HepG2 (cell line): ENCODE results near the gene RNASE4. TPM values are rescaled to one million over a fixed set of nuclear protein-coding genes. Genes with fewer than 3 reads are reported as not detected.
A peak's percentile ranks its signal among the peaks of the same experiment; 100 is the strongest.

Source experiments
- ATAC-seq: fragments of 200-7000 bp; cut with Tn5 transposase; 3 replicates; pipeline ENCODE4 v1.9.1; 2020; ENCODE audit warnings: mild to moderate bottlenecking, moderate library complexity
- BruUV-seq: library from RNA; stranded (reverse); fragments of 400-500 nt; replicated peaks from 2 replicates; lab custom pipeline; 2021; lab: Mats Ljungman, UMichigan
- CTCF ChIA-PET: fragments of 300-600 bp; formaldehyde crosslinking; extraction: SDS; loops from one replicate; lab custom pipeline; 2021; ENCODE audit warnings: low total read pairs, inconsistent platforms, low intra/inter-chr PET ratio; lab: Yijun Ruan, JAX
- POLR2A ChIA-PET: fragments of 350-600 bp; sonication (Branson Sonifier 250); formaldehyde crosslinking; loops from one replicate; lab custom pipeline; 2020; ENCODE audit warnings: antibody characterized with exemption, inconsistent platforms; lab: Yijun Ruan, JAX
- DNase-seq: peaks from one replicate; pipeline ENCODE4 v3.0.0-alpha.2; 2015; ENCODE audit warnings: low spot score
- FAIRE-seq: peaks from 3 replicates; lab custom pipeline; 2011; peaks lifted over from hg19 to GRCh38; lab: Jason Lieb, UNC
- H2AFZ ChIP-seq: one replicate; pipeline ENCODE4 v1.6.1; 2011; ENCODE audit warnings: low read length, inconsistent platforms
- H3K27ac ChIP-seq: fragments of 300-600 bp; 3 replicates; pipeline ENCODE4 v1.8.0; 2011; ENCODE audit warnings: mixed run types, mild to moderate bottlenecking, mixed read lengths, low read length, inconsistent platforms; ENCODE audit not compliant: insufficient read depth; ENCODE audit errors: extremely low read length
- H3K27me3 ChIP-seq, 2 experiments: fragments of 200-600 bp in 1 of 2; 2 replicates in 1 of 2; 3 replicates in 1 of 2; pipeline versions ENCODE4 v1.6.0 to v1.8.0; 2011; ENCODE audit warnings: low read length in 2 of 2, mild to moderate bottlenecking in 2 of 2, moderate library complexity in 2 of 2, inconsistent platforms in 1 of 2; ENCODE audit not compliant: insufficient read depth in 2 of 2, control insufficient read depth in 1 of 2
- H3K36me3 ChIP-seq, 2 experiments: fragments of 200-600 bp in 1 of 2; replicated peaks in 1 of 2; 2 replicates in 1 of 2; 3 replicates in 1 of 2; pipeline versions ENCODE4 v1.5.1 to v1.8.0; 2011; ENCODE audit warnings: low read length in 2 of 2, inconsistent platforms in 1 of 2; ENCODE audit not compliant: insufficient read depth in 2 of 2, control insufficient read depth in 1 of 2
- H3K4me1 ChIP-seq: 2 replicates; pipeline ENCODE4 v1.5.1; 2012; ENCODE audit warnings: low read length, inconsistent platforms; ENCODE audit not compliant: insufficient read depth
- H3K4me2 ChIP-seq: 2 replicates; pipeline ENCODE4 v1.6.0; 2011; ENCODE audit warnings: low read depth, low read length, inconsistent platforms
- H3K4me3 ChIP-seq, 3 experiments: fragments of 200-600 bp in 1 of 3; sonication (generic), shearing (Covaris generic) in 1 of 3; replicated peaks in 1 of 3; 2 replicates each; pipeline ENCODE4 v1.5.1; 2011 to 2016; ENCODE audit warnings: low read length in 3 of 3, inconsistent platforms in 2 of 3, low read depth in 2 of 3, mild to moderate bottlenecking in 2 of 3, control low read depth in 1 of 3, mixed read lengths in 1 of 3; ENCODE audit not compliant: insufficient read depth in 1 of 3
- H3K79me2 ChIP-seq: one replicate; pipeline ENCODE4 v1.6.1; 2011; ENCODE audit warnings: low read length, inconsistent platforms; ENCODE audit not compliant: insufficient read depth
- H3K9ac ChIP-seq: 2 replicates; pipeline ENCODE4 v1.6.0; 2011; ENCODE audit warnings: mild to moderate bottlenecking, low read depth, low read length, inconsistent platforms; ENCODE audit not compliant: insufficient read depth
- H3K9me3 ChIP-seq: 2 replicates; pipeline ENCODE4 v1.5.1; 2012; ENCODE audit warnings: mild to moderate bottlenecking, low read length
- H4K20me1 ChIP-seq: 2 replicates; pipeline ENCODE4 v1.6.0; 2011; ENCODE audit warnings: inconsistent platforms, mild to moderate bottlenecking, low read length, moderate library complexity; ENCODE audit not compliant: insufficient read depth
- AFF4 ChIP-seq: sonication (generic); formaldehyde crosslinking; IDR thresholded peaks from 2 replicates; pipeline ENCODE4 v1.4.0; 2020; ENCODE audit warnings: missing genetic modification reagents
- HDAC2 ChIP-seq: sonication (generic); formaldehyde crosslinking; IDR thresholded peaks from 2 replicates; pipeline ENCODE4 v1.4.0; 2020; ENCODE audit warnings: missing genetic modification reagents
- HOXA3 ChIP-seq: sonication (generic); formaldehyde crosslinking; IDR thresholded peaks from 2 replicates; pipeline ENCODE4 v1.5.0; 2020; ENCODE audit warnings: missing genetic modification reagents
- MIER3 ChIP-seq: IDR thresholded peaks from 2 replicates; pipeline ENCODE4 v1.6.1; 2016; ENCODE audit warnings: missing compliant biosample characterization, borderline replicate concordance
- MYNN ChIP-seq: sonication (generic); formaldehyde crosslinking; IDR thresholded peaks from 2 replicates; pipeline ENCODE4 v1.4.0; 2020; ENCODE audit warnings: mild to moderate bottlenecking, low read depth, missing genetic modification reagents
- MZF1 ChIP-seq: sonication (generic); formaldehyde crosslinking; IDR thresholded peaks from 2 replicates; pipeline ENCODE4 v1.8.1; 2023; ENCODE audit warnings: mild to moderate bottlenecking, missing genetic modification reagents, borderline replicate concordance
- ONECUT2 ChIP-seq: sonication (generic); formaldehyde crosslinking; IDR thresholded peaks from 2 replicates; pipeline ENCODE4 v1.4.0; 2020; ENCODE audit warnings: missing genetic modification reagents
- SAP130 ChIP-seq: IDR thresholded peaks from 2 replicates; pipeline ENCODE4 v1.6.1; 2016; ENCODE audit warnings: low read depth
- SMAD1 ChIP-seq: sonication (generic); formaldehyde crosslinking; IDR thresholded peaks from 2 replicates; pipeline ENCODE4 v1.4.0; 2020; ENCODE audit warnings: missing genetic modification reagents, low read depth, mild to moderate bottlenecking, borderline replicate concordance
- ZNF329 ChIP-seq: sonication (generic); formaldehyde crosslinking; IDR thresholded peaks from 2 replicates; pipeline ENCODE4 v1.9.0; 2021; ENCODE audit warnings: low read depth, mild to moderate bottlenecking, missing genetic modification reagents
- ZNF33B ChIP-seq: sonication (generic); formaldehyde crosslinking; IDR thresholded peaks from 2 replicates; pipeline ENCODE4 v1.5.1; 2020; ENCODE audit warnings: mild to moderate bottlenecking, missing genetic modification reagents
- in situ Hi-C: cut with HindIII; loops from 2 replicates; pipeline ENCODE4 v1.10.0; 2017; ENCODE audit warnings: low pct_unique_long_range_greater_than_20kb; ENCODE audit not compliant: extremely low pct_ligation_motif_present
- intact Hi-C: fragments of 100-400 bp; cut with micrococcal nuclease; formaldehyde crosslinking; loops from one replicate; pipeline ENCODE4 v1.10.0; 2022; ENCODE audit not compliant: unreplicated experiment
- polyA plus RNA-seq, 8 experiments: library from polyadenylated mRNA; depleted of rRNA in 3 of 8; stranded (reverse) in 7 of 8; unstranded in 1 of 8; fragments of >200 nt; fragmentation: Illumina TruSeq in 4 of 8; extraction: Trizol in 4 of 8; gene quantifications; 2 replicates each; pipeline versions ENCODE4 v1.2.1 to v1.2.3, GENCODE V29; 2011 to 2016; ENCODE audit warnings: low read depth in 4 of 8, missing spikeins in 1 of 8, mixed read lengths in 1 of 8; ENCODE audit not compliant: insufficient read depth in 1 of 8
- total RNA-seq, 5 experiments: library from RNA; depleted of rRNA; stranded (reverse); fragments of >200 nt; fragmentation: Illumina TruSeq; extraction: Trizol; gene quantifications; 2 replicates each; pipeline ENCODE4 v1.2.3, GENCODE V29; 2016; ENCODE audit warnings: low read depth in 1 of 5
- TF ChIP-seq, protein P1 (sequence below): sonication (generic); formaldehyde crosslinking; IDR thresholded peaks from 2 replicates; pipeline ENCODE4 v1.4.0; 2020; ENCODE audit warnings: missing genetic modification reagents, borderline replicate concordance

Gene RNASE4
- total and polyA plus RNA-seq, 2 of the 13 experiments (the other 11 are each of a cell fraction or from before 2014, with no cell fraction given) = 109 to 983 TPM

- H3K4me1 ChIP-seq = no peaks in the 10 kb centered on the region
- no peaks in the 10 kb centered on the region for H3K9me3 ChIP-seq
- ChIA-PET POLR2A (interaction anchor here (0.9 to 2.0 kb wide), 3 partner anchors 12 to 29 kb away, joined by 3 to 6 read pairs (median 3); no protein-coding TSS in a partner anchor), CTCF (no interaction called here)
- in situ Hi-C loops = loop anchor here (5.0 kb wide), 1 partner anchor 157 kb away; no protein-coding TSS in a partner anchor
- ATAC-seq = no peak
- no peak overlapping the region for H3K9ac ChIP-seq
- H2AFZ ChIP-seq = no peak overlapping the region
- TSS peak; percentile 44 for BruUV-seq
- TF ChIP-seq MYNN (CRISPR knock-in tag) = no peak
- no peak for TF ChIP-seq ZNF33B
- TF ChIP-seq, protein P1, sequence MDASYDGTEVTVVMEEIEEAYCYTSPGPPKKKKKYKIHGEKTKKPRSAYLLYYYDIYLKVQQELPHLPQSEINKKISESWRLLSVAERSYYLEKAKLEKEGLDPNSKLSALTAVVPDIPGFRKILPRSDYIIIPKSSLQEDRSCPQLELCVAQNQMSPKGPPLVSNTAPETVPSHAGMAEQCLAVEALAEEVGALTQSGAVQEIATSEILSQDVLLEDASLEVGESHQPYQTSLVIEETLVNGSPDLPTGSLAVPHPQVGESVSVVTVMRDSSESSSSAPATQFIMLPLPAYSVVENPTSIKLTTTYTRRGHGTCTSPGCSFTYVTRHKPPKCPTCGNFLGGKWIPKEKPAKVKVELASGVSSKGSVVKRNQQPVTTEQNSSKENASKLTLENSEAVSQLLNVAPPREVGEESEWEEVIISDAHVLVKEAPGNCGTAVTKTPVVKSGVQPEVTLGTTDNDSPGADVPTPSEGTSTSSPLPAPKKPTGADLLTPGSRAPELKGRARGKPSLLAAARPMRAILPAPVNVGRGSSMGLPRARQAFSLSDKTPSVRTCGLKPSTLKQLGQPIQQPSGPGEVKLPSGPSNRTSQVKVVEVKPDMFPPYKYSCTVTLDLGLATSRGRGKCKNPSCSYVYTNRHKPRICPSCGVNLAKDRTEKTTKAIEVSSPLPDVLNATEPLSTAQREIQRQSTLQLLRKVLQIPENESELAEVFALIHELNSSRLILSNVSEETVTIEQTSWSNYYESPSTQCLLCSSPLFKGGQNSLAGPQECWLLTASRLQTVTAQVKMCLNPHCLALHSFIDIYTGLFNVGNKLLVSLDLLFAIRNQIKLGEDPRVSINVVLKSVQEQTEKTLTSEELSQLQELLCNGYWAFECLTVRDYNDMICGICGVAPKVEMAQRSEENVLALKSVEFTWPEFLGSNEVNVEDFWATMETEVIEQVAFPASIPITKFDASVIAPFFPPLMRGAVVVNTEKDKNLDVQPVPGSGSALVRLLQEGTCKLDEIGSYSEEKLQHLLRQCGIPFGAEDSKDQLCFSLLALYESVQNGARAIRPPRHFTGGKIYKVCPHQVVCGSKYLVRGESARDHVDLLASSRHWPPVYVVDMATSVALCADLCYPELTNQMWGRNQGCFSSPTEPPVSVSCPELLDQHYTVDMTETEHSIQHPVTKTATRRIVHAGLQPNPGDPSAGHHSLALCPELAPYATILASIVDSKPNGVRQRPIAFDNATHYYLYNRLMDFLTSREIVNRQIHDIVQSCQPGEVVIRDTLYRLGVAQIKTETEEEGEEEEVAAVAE (CRISPR knock-in tag) = no peak
- no peak for TF ChIP-seq HDAC2 (CRISPR knock-in tag)
- no peak for TF ChIP-seq ZNF329
- TF ChIP-seq MZF1 = no peak
- TF ChIP-seq MIER3 (CRISPR knock-in tag) = no peak
- no peak for TF ChIP-seq SAP130 (CRISPR knock-in tag)
- no peak for TF ChIP-seq SMAD1 (CRISPR knock-in tag)
- TF ChIP-seq AFF4 (CRISPR knock-in tag) = no peak
- no peak for TF ChIP-seq HOXA3 (CRISPR knock-in tag)
- TF ChIP-seq ONECUT2 (CRISPR knock-in tag) = no peak
- TF ChIP-seq, all 625 proteins: peak for 0
- Histone ChIP-seq H3K36me3 (peaks cover 23 to 55% of the 10 kb centered on the region in 2 experiments), H3K4me3 (no peak overlapping the region), H3K27ac (no peak overlapping the region), H4K20me1 (peaks cover 44% of the 10 kb centered on the region), H3K4me2 (no peak overlapping the region), H3K79me2 (peaks cover 9% of the 10 kb centered on the region), H3K27me3 (no peaks in the 10 kb centered on the region)
- intact Hi-C loops = no loop called here
- no peak for FAIRE-seq
- DNase-seq = no peak
Observed at GRCh38 chr14:20699931-20700330, 15.6 kb downstream of the RNASE4 start.
